ENCODE results near the gene DDX6. TPM values are rescaled to one million over a fixed set of nuclear protein-coding genes. Genes with fewer than 3 reads are reported as not detected.

DDX6 gene
- polyA plus RNA-seq, 1 donor from 2014 or later, result 76.1 TPM

GRCh38 chr11:118715837-118716260, 75.1 kb downstream of the DDX6 start:
- Histone ChIP-seq H3K79me2 (replicated peaks; ENCODE audit: insufficient read depth, low read length) (no peaks in the 10 kb centered on the region), H3K27ac (ENCODE audit: low read length) (no peak overlapping the region), H2AFZ (ENCODE audit: low read depth, low read length) (no peak overlapping the region), H4K20me1 (ENCODE audit: insufficient read depth) (no peaks in the 10 kb centered on the region), H3K9me3 (ENCODE audit: low read length) (no peaks in the 10 kb centered on the region), H3K9me2 (ENCODE audit: insufficient read depth, low read length) (no peaks in the 10 kb centered on the region), H3K4me2 (ENCODE audit: low read length) (no peak overlapping the region), H3K36me3 (ENCODE audit: insufficient read depth, low read length) (no peaks in the 10 kb centered on the region), H3K9ac (ENCODE audit: low read length) (no peak overlapping the region), H3F3A (ENCODE audit: insufficient read depth, low read length, poor library complexity, severe bottlenecking) (no peaks in the 10 kb centered on the region), H3K27me3 (ENCODE audit: insufficient read depth, low read depth, low read length) (no peaks in the 10 kb centered on the region), H3K4me3 (ENCODE audit: low read length) (no peak overlapping the region)
- TF ChIP-seq EP300 (conservative IDR thresholded peaks at IDR 0.05; ENCODE audit: poor library complexity, severe bottlenecking) (no peak), REST (IDR thresholded peaks at IDR 0.05; ENCODE audit: borderline replicate concordance) (no peak), SMC3 (conservative IDR thresholded peaks at IDR 0.05; ENCODE audit: poor library complexity) (no peak), CTCF (IDR thresholded peaks at IDR 0.05; ENCODE audit: poor library complexity, severe bottlenecking) (no peak)

GRCh38 chr11:118715245-118715831, 75.6 kb downstream of the DDX6 start:
- no peaks in the 10 kb centered on the region for H3K9me2 ChIP-seq (ENCODE audit: insufficient read depth, low read length)
- no peaks in the 10 kb centered on the region for H3F3A ChIP-seq (ENCODE audit: insufficient read depth, low read length, poor library complexity, severe bottlenecking)
- TF ChIP-seq TAF1 (IDR thresholded peaks at IDR 0.05; ENCODE audit: low read depth), result no peak
- TF ChIP-seq CTCF (IDR thresholded peaks at IDR 0.05; ENCODE audit: poor library complexity, severe bottlenecking), result no peak
- TF ChIP-seq POLR2AphosphoS5 (IDR thresholded peaks at IDR 0.05), result no peak
- TF ChIP-seq RAD21 (conservative IDR thresholded peaks at IDR 0.05), result no peak
- no peak for TF ChIP-seq EP300 (conservative IDR thresholded peaks at IDR 0.05; ENCODE audit: poor library complexity, severe bottlenecking)
- no peak for TF ChIP-seq SMC3 (conservative IDR thresholded peaks at IDR 0.05; ENCODE audit: poor library complexity)
- TF ChIP-seq REST (IDR thresholded peaks at IDR 0.05; ENCODE audit: borderline replicate concordance), result no peak
- no peak overlapping the region for H2AFZ ChIP-seq (ENCODE audit: low read depth, low read length)
- no peak overlapping the region for H3K9ac ChIP-seq (ENCODE audit: low read length)
- no peaks in the 10 kb centered on the region for H3K9me3 ChIP-seq (ENCODE audit: low read length)
- H3K27me3 ChIP-seq (ENCODE audit: insufficient read depth, low read depth, low read length), result no peaks in the 10 kb centered on the region
- H4K20me1 ChIP-seq (ENCODE audit: insufficient read depth), result no peaks in the 10 kb centered on the region
- H3K36me3 ChIP-seq (ENCODE audit: insufficient read depth, low read length), result no peaks in the 10 kb centered on the region
- H3K27ac ChIP-seq (ENCODE audit: low read length), result no peak overlapping the region
- H3K79me2 ChIP-seq (replicated peaks; ENCODE audit: insufficient read depth, low read length), result no peaks in the 10 kb centered on the region
- no peak overlapping the region for H3K4me2 ChIP-seq (ENCODE audit: low read length)
- no peak overlapping the region for H3K4me3 ChIP-seq (ENCODE audit: low read length)

Data from neural cell (in vitro differentiated cells).